Amygdala (tissue), 56 donors: Measurements from ENCODE around the gene PLA2R1.

Source experiments
- DNase-seq, 56 donors: peaks; one replicate each; lab custom pipeline; 2025; lab: John Stamatoyannopoulos, UW

Gene PLA2R1

GRCh38 chr2:159903443-159904126 is 158.8 kb downstream of the PLA2R1 start:
- DNase-seq, result peak in 1 of 56 donors; percentile 2

GRCh38 chr2:159902722-159903121 is 159.7 kb downstream of the PLA2R1 start:
- no peak for DNase-seq

GRCh38 chr2:159900343-159900742 is 162.1 kb downstream of the PLA2R1 start:
- DNase-seq, result no peak

GRCh38 chr2:159898441-159898840 is 164.0 kb downstream of the PLA2R1 start:
- no peak for DNase-seq

- no peak for DNase-seq
Measured at GRCh38 chr2:159897720-159898119, 164.7 kb downstream of the PLA2R1 start.

GRCh38 chr2:159897081-159897480 is 165.3 kb downstream of the PLA2R1 start:
- no peak for DNase-seq

GRCh38 chr2:159895258-159896065 is 167.0 kb downstream of the PLA2R1 start:
- DNase-seq, result no peak

GRCh38 chr2:159894145-159894838 is 168.1 kb downstream of the PLA2R1 start:
- DNase-seq, result no peak

GRCh38 chr2:159892990-159893810 is 169.2 kb downstream of the PLA2R1 start:
- DNase-seq, result no peak

- DNase-seq, result no peak
Measured at GRCh38 chr2:159891917-159892730, 170.3 kb downstream of the PLA2R1 start.

- DNase-seq, result no peak
Measured at GRCh38 chr2:159891267-159891588, 171.2 kb downstream of the PLA2R1 start.

GRCh38 chr2:159890551-159891266 is 171.7 kb downstream of the PLA2R1 start:
- no peak for DNase-seq

GRCh38 chr2:159882130-159882745 is 180.2 kb downstream of the PLA2R1 start:
- peak in 1 of 56 donors; percentile 9 for DNase-seq
